K562 (cell line): ENCODE data around the gene DMD. TPM values are rescaled to one million over a fixed set of nuclear protein-coding genes. Genes with fewer than 3 reads are reported as not detected.

Source experiments
- ATAC-seq: fragments of 200-7000 bp; cut with Tn5 transposase; 3 replicates; pipeline ENCODE4 v1.9.1; 2020; ENCODE audit warnings: moderate library complexity
- BruUV-seq: library from RNA; stranded (reverse); fragments of 400-500 nt; replicated peaks from 2 replicates; lab custom pipeline; 2021; lab: Mats Ljungman, UMichigan
- CTCF ChIA-PET: fragments of 300-600 bp; formaldehyde crosslinking; extraction: SDS; loops from one replicate; lab custom pipeline; 2021; ENCODE audit warnings: low intra/inter-chr PET ratio; lab: Yijun Ruan, JAX
- POLR2A ChIA-PET: fragments of 300-600, 350-650 bp; sonication (Branson Sonifier 250); formaldehyde crosslinking; extraction: SDS; loops from one replicate; lab custom pipeline; 2021; ENCODE audit warnings: antibody characterized with exemption, inconsistent platforms; lab: Yijun Ruan, JAX
- DNase-seq, 4 experiments: peaks; one replicate each; pipeline versions ENCODE4 v3.0.0 to v3.0.0-alpha.2; 2011 to 2018; ENCODE audit warnings: low spot score in 3 of 4, mixed read lengths in 3 of 4; ENCODE audit errors: extremely low read depth in 1 of 4
- FAIRE-seq: peaks from 2 replicates; lab custom pipeline; 2011; peaks lifted over from hg19 to GRCh38; lab: Jason Lieb, UNC
- H2AFZ ChIP-seq: 2 replicates; pipeline ENCODE4 v1.6.0; 2011; ENCODE audit warnings: low read depth, low read length, control low read depth, inconsistent platforms
- H3K27ac ChIP-seq: fragments of 200-600 bp; 3 replicates; pipeline ENCODE4 v1.8.0; 2011; ENCODE audit warnings: low read depth, mild to moderate bottlenecking, control low read depth, inconsistent platforms, low read length, moderate library complexity, mixed read lengths; ENCODE audit errors: extremely low read depth
- H3K27me3 ChIP-seq, 2 experiments: fragments of 300-600 bp in 1 of 2; 2 replicates in 1 of 2; 3 replicates in 1 of 2; pipeline versions ENCODE4 v1.6.0 to v1.8.0; 2011; ENCODE audit warnings: inconsistent platforms in 2 of 2, low read length in 2 of 2, mild to moderate bottlenecking in 1 of 2, mixed read lengths in 1 of 2, moderate library complexity in 1 of 2; ENCODE audit not compliant: control insufficient read depth in 2 of 2, insufficient read depth in 2 of 2
- H3K36me3 ChIP-seq: fragments of 300-600 bp; 3 replicates; pipeline ENCODE4 v1.8.0; 2011; ENCODE audit warnings: mild to moderate bottlenecking, low read length, inconsistent platforms; ENCODE audit not compliant: control insufficient read depth, insufficient read depth
- H3K4me1 ChIP-seq, 2 experiments: fragments of 200-600 bp in 1 of 2; replicated peaks in 1 of 2; 2 replicates in 1 of 2; 3 replicates in 1 of 2; pipeline versions ENCODE4 v1.5.1 to v1.8.0; 2011; ENCODE audit warnings: inconsistent platforms in 2 of 2, low read length in 2 of 2, mild to moderate bottlenecking in 1 of 2, mixed read lengths in 1 of 2, moderate library complexity in 1 of 2; ENCODE audit not compliant: control insufficient read depth in 2 of 2, insufficient read depth in 2 of 2
- H3K4me2 ChIP-seq: 2 replicates; pipeline ENCODE4 v1.6.1; 2011; ENCODE audit warnings: low read length, control low read depth, inconsistent platforms, mixed read lengths; ENCODE audit not compliant: insufficient read depth
- H3K4me3 ChIP-seq: fragments of 200-600 bp; sonication (generic), shearing (Covaris generic); 2 replicates; pipeline ENCODE4 v1.5.1; 2016; ENCODE audit warnings: control low read depth, inconsistent platforms
- H3K79me2 ChIP-seq: fragments of 200-600 bp; 3 replicates; pipeline ENCODE4 v1.8.0; 2011; ENCODE audit warnings: low read length, inconsistent platforms; ENCODE audit not compliant: control insufficient read depth, insufficient read depth
- H3K9ac ChIP-seq, 2 experiments: 2 replicates each; pipeline versions ENCODE4 v1.6.0 to v1.6.1; 2011; ENCODE audit warnings: low read depth in 2 of 2, low read length in 2 of 2, control low read depth in 1 of 2, inconsistent platforms in 1 of 2, mild to moderate bottlenecking in 1 of 2, mixed read lengths in 1 of 2; ENCODE audit not compliant: insufficient read depth in 1 of 2
- H3K9me1 ChIP-seq: one replicate; pipeline ENCODE4 v1.6.0; 2011; ENCODE audit warnings: inconsistent platforms, mild to moderate bottlenecking, low read length, moderate library complexity; ENCODE audit not compliant: control insufficient read depth, insufficient read depth
- H3K9me3 ChIP-seq: replicated peaks from 2 replicates; pipeline ENCODE4 v1.5.1; 2011; ENCODE audit warnings: low read depth, low read length, inconsistent platforms; ENCODE audit not compliant: control insufficient read depth, insufficient read depth
- H4K20me1 ChIP-seq: replicated peaks from 2 replicates; pipeline ENCODE4 v1.6.1; 2011; ENCODE audit warnings: low read length, inconsistent platforms, mixed read lengths; ENCODE audit not compliant: control insufficient read depth, insufficient read depth
- ARID1B ChIP-seq: fragments of 450-650 bp; IDR thresholded peaks from 2 replicates; pipeline ENCODE4 v1.6.1; 2016; ENCODE audit warnings: antibody characterized with exemption, mild to moderate bottlenecking, inconsistent platforms
- CBFA2T2 ChIP-seq: fragments of 450-650 bp; conservative IDR thresholded peaks from 2 replicates; pipeline ENCODE4 v1.6.1; 2017; ENCODE audit warnings: mild to moderate bottlenecking
- CBFA2T3 ChIP-seq: fragments of 450-650 bp; IDR thresholded peaks from 2 replicates; pipeline ENCODE4 v1.6.1; 2017
- IRF2 ChIP-seq: sonication (generic); formaldehyde crosslinking; IDR thresholded peaks from 2 replicates; pipeline ENCODE4 v1.8.1; 2022; ENCODE audit warnings: mild to moderate bottlenecking, missing genetic modification reagents
- KLF16 ChIP-seq: IDR thresholded peaks from 2 replicates; pipeline ENCODE4 v1.6.1; 2016; ENCODE audit warnings: antibody characterized with exemption
- NCOR1 ChIP-seq: fragments of 450-650 bp; IDR thresholded peaks from 2 replicates; pipeline ENCODE4 v1.6.1; 2016; ENCODE audit warnings: mild to moderate bottlenecking, moderate library complexity
- SRSF1 ChIP-seq: fragments of 200-400 bp; formaldehyde crosslinking; IDR thresholded peaks from 2 replicates; pipeline ENCODE4 v1.6.1; 2017; ENCODE audit warnings: mild to moderate bottlenecking, low read depth, low read length, moderate library complexity
- TAL1 ChIP-seq: fragments of 450-650 bp; IDR thresholded peaks from 2 replicates; pipeline ENCODE4 v1.6.1; 2016; ENCODE audit warnings: mild to moderate bottlenecking
- TCF3 ChIP-seq: sonication (generic); formaldehyde crosslinking; IDR thresholded peaks from 2 replicates; pipeline ENCODE4 v1.4.0; 2020; ENCODE audit warnings: mild to moderate bottlenecking, missing genetic modification reagents
- TEAD4 ChIP-seq, 2 experiments: sonication (generic) in 1 of 2; formaldehyde crosslinking in 1 of 2; IDR thresholded peaks; 2 replicates each; pipeline versions ENCODE4 v1.6.1 to v1.8.0; 2012 to 2022; ENCODE audit warnings: borderline replicate concordance in 1 of 2, inconsistent platforms in 1 of 2, low read length in 1 of 2, mild to moderate bottlenecking in 1 of 2, missing genetic modification reagents in 1 of 2
- TRIM24 ChIP-seq, 2 experiments: fragments of 450-650 bp; IDR thresholded peaks; 2 replicates each; pipeline ENCODE4 v1.6.1; 2016
- ZNF174 ChIP-seq: fragments of 250-450 bp; sonication (Bioruptor Pico); IDR thresholded peaks from 2 replicates; pipeline ENCODE4 v1.4.0; 2020; ENCODE audit warnings: mild to moderate bottlenecking
- ZNF668 ChIP-seq: fragments of 250-450 bp; sonication (Bioruptor Pico); IDR thresholded peaks from 2 replicates; pipeline ENCODE4 v1.8.0; 2022; ENCODE audit warnings: mild to moderate bottlenecking, inconsistent platforms
- WGBS: fragments of 100-300 bp; shearing (Covaris generic); methylation state at CpG from one replicate; pipeline ENCODE4 v1.1.6; 2016; ENCODE audit warnings: low coverage, mixed read lengths; ENCODE audit not compliant: insufficient coverage; ENCODE audit errors: missing lambda C conversion rate; 5-methylcytosine and 5-hydroxymethylcytosine counted together
- in situ Hi-C: fragments of 300-500 bp; cut with MboI; formaldehyde crosslinking; loops from 4 replicates; pipeline ENCODE4 v1.15.0; 2018; ENCODE audit warnings: inconsistent platforms, mixed read lengths
- intact Hi-C: fragments of 100-400 bp; cut with micrococcal nuclease; formaldehyde crosslinking; loops from 2 replicates; pipeline ENCODE4 v1.14.2; 2022
- polyA plus RNA-seq, 8 experiments: library from polyadenylated mRNA; depleted of rRNA in 4 of 8; stranded (reverse) in 5 of 8; unstranded in 3 of 8; fragments of >200 nt; fragmentation: Nextera tagmentation in 2 of 8; fragmentation: Illumina TruSeq in 1 of 8; extraction: Ambion mirVana in 2 of 8; extraction: Trizol in 1 of 8; gene quantifications; 2 replicates each; pipeline versions ENCODE4 v1.2.1 to v1.2.3, GENCODE V29; 2011 to 2014; ENCODE audit warnings: inconsistent platforms in 1 of 8, missing spikeins in 1 of 8
- total RNA-seq, 7 experiments: library from RNA; depleted of rRNA in 6 of 7; stranded (reverse); fragments of >200 nt in 6 of 7; fragmentation: Illumina TruSeq in 2 of 7; extraction: Trizol in 2 of 7; gene quantifications; 2 replicates each; pipeline versions ENCODE4 v1.2.1 to v1.2.3, GENCODE V29; 2011 to 2021; ENCODE audit warnings: low replicate concordance in 1 of 7
- TF ChIP-seq, protein P1 (sequence below): fragments of 250-450 bp; sonication (Bioruptor Pico); IDR thresholded peaks from 2 replicates; pipeline ENCODE4 v1.4.0; 2020

Gene DMD
- total and polyA plus RNA-seq, 9 of the 15 experiments (the other 6 are each of a cell fraction or from before 2014, with no cell fraction given): 3.8 to 20.4 (median 11.4) TPM

- H3K79me2 ChIP-seq: no peaks in the 10 kb centered on the region
- no TSS peak for BruUV-seq
- no peaks in the 10 kb centered on the region for H3K36me3 ChIP-seq
- POLR2A ChIA-PET: interaction anchor here (0.7 kb wide), 1 partner anchor 15 kb away, joined by 3 read pairs; no protein-coding TSS in a partner anchor
- DNase-seq (peak in 1 of 4 experiments; percentile 12), ATAC-seq (no peak), FAIRE-seq (no peak)
- no peaks in the 10 kb centered on the region for H4K20me1 ChIP-seq
- H3K9me3 ChIP-seq: no peaks in the 10 kb centered on the region
- CTCF ChIA-PET: no interaction called here
- no peak overlapping the region for H3K9ac ChIP-seq
- H2AFZ ChIP-seq: no peak overlapping the region
- no peak overlapping the region for H3K4me3 ChIP-seq
- H3K4me1 ChIP-seq: no peaks in the 10 kb centered on the region; a peak in 1 of 5 replicates
- H3K9me1 ChIP-seq: no peaks in the 10 kb centered on the region
- in situ Hi-C loops (no loop called here), intact Hi-C loops (loop anchor here (10.0 kb wide), 1 partner anchor 250 kb away; no protein-coding TSS in a partner anchor)
- H3K27me3 ChIP-seq: no peaks in the 10 kb centered on the region
- H3K27ac ChIP-seq: no peak overlapping the region
- WGBS: 0% methylated on average over 3 of the region's 3 CpGs
- no peak overlapping the region for H3K4me2 ChIP-seq
- TF ChIP-seq TCF3 (peak; percentile 43; the same call in 1 of the 2 replicates), SRSF1 (no peak), KLF16 (peak; percentile 49), CBFA2T3 (peak; percentile 67), ARID1B (peak; percentile 38; the same call in 1 of the 2 replicates), IRF2 (CRISPR knock-in tag) (no peak), ZNF174 (CRISPR knock-in tag) (no peak), ZNF668 (CRISPR knock-in tag) (no peak), TAL1 (peak; percentile 36), TEAD4 (IDR thresholded peaks at IDR 0.05; ENCODE audit: low read length) (peak; percentile 63), TEAD4 (CRISPR knock-in tag; IDR thresholded peaks at IDR 0.05; ENCODE audit: borderline replicate concordance) (no peak), TRIM24 (IDR thresholded peaks at IDR 0.05) (peak in 1 of 2 experiments; percentile 45; a peak in 1 of 4 replicates), CBFA2T2 (peak; percentile 46; the same call in 1 of the 2 replicates), NCOR1 (peak; percentile 38; the same call in 1 of the 2 replicates)
- TF ChIP-seq, protein P1, sequence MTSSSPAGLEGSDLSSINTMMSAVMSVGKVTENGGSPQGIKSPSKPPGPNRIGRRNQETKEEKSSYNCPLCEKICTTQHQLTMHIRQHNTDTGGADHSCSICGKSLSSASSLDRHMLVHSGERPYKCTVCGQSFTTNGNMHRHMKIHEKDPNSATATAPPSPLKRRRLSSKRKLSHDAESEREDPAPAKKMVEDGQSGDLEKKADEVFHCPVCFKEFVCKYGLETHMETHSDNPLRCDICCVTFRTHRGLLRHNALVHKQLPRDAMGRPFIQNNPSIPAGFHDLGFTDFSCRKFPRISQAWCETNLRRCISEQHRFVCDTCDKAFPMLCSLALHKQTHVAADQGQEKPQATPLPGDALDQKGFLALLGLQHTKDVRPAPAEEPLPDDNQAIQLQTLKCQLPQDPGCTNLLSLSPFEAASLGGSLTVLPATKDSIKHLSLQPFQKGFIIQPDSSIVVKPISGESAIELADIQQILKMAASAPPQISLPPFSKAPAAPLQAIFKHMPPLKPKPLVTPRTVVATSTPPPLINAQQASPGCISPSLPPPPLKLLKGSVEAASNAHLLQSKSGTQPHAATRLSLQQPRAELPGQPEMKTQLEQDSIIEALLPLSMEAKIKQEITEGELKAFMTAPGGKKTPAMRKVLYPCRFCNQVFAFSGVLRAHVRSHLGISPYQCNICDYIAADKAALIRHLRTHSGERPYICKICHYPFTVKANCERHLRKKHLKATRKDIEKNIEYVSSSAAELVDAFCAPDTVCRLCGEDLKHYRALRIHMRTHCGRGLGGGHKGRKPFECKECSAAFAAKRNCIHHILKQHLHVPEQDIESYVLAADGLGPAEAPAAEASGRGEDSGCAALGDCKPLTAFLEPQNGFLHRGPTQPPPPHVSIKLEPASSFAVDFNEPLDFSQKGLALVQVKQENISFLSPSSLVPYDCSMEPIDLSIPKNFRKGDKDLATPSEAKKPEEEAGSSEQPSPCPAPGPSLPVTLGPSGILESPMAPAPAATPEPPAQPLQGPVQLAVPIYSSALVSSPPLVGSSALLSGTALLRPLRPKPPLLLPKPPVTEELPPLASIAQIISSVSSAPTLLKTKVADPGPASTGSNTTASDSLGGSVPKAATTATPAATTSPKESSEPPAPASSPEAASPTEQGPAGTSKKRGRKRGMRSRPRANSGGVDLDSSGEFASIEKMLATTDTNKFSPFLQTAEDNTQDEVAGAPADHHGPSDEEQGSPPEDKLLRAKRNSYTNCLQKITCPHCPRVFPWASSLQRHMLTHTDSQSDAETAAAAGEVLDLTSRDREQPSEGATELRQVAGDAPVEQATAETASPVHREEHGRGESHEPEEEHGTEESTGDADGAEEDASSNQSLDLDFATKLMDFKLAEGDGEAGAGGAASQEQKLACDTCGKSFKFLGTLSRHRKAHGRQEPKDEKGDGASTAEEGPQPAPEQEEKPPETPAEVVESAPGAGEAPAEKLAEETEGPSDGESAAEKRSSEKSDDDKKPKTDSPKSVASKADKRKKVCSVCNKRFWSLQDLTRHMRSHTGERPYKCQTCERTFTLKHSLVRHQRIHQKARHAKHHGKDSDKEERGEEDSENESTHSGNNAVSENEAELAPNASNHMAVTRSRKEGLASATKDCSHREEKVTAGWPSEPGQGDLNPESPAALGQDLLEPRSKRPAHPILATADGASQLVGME (CRISPR knock-in tag): no peak
These were observed 1916.9 kb downstream of the DMD start for GRCh38 chrX:31294475-31294874.
